Measurements from ENCODE around the gene MYO18B.

The MYO18B gene, protein sequence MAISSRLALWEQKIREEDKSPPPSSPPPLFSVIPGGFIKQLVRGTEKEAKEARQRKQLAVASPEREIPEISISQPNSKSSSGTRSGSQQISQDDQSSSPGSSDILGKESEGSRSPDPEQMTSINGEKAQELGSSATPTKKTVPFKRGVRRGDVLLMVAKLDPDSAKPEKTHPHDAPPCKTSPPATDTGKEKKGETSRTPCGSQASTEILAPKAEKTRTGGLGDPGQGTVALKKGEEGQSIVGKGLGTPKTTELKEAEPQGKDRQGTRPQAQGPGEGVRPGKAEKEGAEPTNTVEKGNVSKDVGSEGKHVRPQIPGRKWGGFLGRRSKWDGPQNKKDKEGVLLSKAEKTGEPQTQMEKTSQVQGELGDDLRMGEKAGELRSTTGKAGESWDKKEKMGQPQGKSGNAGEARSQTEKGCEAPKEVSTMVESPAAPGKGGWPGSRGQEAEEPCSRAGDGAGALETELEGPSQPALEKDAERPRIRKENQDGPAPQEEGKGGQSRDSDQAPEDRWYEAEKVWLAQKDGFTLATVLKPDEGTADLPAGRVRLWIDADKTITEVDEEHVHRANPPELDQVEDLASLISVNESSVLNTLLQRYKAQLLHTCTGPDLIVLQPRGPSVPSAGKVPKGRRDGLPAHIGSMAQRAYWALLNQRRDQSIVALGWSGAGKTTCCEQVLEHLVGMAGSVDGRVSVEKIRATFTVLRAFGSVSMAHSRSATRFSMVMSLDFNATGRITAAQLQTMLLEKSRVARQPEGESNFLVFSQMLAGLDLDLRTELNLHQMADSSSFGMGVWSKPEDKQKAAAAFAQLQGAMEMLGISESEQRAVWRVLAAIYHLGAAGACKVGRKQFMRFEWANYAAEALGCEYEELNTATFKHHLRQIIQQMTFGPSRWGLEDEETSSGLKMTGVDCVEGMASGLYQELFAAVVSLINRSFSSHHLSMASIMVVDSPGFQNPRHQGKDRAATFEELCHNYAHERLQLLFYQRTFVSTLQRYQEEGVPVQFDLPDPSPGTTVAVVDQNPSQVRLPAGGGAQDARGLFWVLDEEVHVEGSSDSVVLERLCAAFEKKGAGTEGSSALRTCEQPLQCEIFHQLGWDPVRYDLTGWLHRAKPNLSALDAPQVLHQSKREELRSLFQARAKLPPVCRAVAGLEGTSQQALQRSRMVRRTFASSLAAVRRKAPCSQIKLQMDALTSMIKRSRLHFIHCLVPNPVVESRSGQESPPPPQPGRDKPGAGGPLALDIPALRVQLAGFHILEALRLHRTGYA (N-terminal part only)

DNA sequence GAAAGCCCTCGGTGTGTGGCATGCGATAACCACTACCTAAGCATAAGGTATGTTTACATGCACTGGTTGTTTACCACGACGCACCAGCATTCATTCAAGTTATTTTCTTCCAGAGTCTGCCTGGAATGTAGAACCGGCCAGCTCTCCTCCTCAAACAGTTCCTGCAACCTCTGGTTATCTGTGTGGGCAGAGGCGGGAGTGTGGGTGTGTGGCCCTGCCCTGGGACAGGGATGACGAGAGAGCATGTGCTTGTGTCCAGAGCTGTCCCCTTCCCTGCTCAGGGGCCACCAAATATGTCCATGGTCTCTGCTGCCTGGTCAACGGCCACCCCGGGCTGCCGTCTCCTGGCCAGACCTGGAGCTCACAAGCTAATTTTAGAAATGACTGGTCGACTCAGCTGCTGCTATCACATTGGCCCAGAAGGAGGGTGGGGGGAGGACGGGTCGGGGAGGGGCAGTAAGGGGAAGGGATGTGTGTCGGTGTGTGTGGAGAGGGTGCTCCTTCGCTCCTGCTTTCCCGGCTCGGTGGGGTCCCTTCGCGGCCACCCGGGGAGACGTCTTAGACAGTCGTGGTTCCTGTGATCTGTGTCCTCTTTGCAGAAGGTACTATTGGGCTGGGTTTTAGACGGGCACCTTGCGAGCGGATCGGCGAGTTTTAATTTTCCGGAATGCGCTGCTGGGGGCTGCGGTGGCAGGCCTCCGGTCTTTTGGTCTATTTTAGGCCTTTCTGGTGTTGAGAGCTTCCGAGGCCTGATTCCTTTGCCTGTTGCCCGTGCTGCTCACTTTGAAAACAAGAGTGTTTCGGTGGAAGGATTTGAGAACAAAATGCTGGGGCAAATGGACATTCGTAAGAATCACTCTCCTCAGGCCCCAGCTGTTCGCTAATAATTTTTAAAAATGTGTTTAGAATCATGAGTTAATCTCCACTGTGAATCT lies at the start of gene MYO18B:
Gene MYO18B, plus strand, starts transcription at position 497 of the 935 bp plus-strand sequence. CDS start 18,905 bp downstream, outside the sequence.
- no peaks in the 10 kb centered on the region for H3K9me3 Mint-ChIP-seq
- no peaks in the 10 kb centered on the region for H3K36me3 Mint-ChIP-seq (ENCODE audit: low read depth)
- peaks cover 5% of the 10 kb centered on the region for H3K27me3 Mint-ChIP-seq
- no peak for DNase-seq
- no peak within 1 kb of the TSS for H3K27ac Mint-ChIP-seq
- H3K4me3 Mint-ChIP-seq, result no peak within 1 kb of the TSS
- peaks cover 22% of the 10 kb centered on the region for H3K4me1 Mint-ChIP-seq (ENCODE audit: low read depth)

DNA sequence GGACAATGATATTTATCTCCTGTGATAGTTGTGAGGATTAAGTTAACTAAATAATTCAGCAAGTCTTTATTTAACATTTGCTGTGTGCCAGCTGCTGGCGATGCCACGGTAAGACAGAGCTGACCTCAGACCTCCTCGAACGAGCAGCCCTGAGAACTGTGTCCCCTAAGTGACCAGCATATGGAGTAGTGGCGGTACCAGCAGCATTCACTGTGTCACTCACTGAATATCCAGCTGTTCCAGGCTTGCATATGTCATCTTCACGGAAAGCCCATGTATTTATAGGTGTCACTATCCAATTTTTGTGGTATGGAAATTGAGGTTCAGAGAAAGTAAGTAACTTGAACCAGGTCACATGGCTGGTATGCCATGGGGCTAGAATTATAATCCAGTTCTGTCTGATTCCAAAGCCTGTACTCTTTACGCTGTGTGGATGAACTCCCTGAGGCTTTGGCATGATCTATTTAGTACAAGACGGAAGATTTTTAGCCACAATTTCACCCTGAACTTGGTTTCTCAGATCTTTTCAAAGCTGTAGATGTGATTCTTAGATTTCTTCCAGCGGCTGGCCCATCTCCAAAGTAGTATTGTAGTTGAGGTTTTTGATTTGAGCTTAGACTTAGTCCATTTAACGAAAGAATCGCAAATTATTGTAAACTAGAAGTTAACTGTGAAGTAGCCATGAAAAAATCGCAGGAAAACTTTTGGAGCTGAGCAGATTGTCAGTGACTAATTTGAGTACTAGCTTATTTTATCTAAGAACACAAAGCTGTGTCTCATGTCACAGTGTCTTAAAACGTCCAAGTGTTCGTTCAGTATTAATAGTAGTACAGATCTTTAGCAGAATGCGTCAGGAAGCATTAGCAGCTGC lies 49.4 kb upstream of the MYO18B start:
- H3K4me1 Mint-ChIP-seq (ENCODE audit: low read depth), result no peaks in the 10 kb centered on the region
- no peak overlapping the region for H3K27ac Mint-ChIP-seq
- H3K36me3 Mint-ChIP-seq (ENCODE audit: low read depth), result no peaks in the 10 kb centered on the region
- H3K27me3 Mint-ChIP-seq, result no peaks in the 10 kb centered on the region
- DNase-seq, result no peak
- no peaks in the 10 kb centered on the region for H3K9me3 Mint-ChIP-seq
- H3K4me3 Mint-ChIP-seq, result no peak overlapping the region

DNA sequence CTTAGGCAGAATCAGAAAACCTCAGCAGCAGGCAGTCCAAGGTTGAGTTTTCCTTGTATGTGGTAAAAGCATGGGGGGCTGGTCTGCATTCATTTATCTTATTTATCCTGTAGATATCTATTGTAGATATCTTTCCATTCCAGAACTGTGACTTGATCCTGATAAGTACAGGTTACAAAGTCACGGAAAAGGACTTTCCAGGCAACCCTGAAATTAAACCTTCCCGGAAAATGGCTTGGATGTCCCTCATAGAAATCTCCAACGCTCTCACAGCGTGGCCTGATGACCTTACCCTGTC lies 48.8 kb upstream of the MYO18B start:
- Mint-ChIP-seq H3K27ac (no peak overlapping the region), H3K36me3 (ENCODE audit: low read depth) (no peaks in the 10 kb centered on the region)

DNA sequence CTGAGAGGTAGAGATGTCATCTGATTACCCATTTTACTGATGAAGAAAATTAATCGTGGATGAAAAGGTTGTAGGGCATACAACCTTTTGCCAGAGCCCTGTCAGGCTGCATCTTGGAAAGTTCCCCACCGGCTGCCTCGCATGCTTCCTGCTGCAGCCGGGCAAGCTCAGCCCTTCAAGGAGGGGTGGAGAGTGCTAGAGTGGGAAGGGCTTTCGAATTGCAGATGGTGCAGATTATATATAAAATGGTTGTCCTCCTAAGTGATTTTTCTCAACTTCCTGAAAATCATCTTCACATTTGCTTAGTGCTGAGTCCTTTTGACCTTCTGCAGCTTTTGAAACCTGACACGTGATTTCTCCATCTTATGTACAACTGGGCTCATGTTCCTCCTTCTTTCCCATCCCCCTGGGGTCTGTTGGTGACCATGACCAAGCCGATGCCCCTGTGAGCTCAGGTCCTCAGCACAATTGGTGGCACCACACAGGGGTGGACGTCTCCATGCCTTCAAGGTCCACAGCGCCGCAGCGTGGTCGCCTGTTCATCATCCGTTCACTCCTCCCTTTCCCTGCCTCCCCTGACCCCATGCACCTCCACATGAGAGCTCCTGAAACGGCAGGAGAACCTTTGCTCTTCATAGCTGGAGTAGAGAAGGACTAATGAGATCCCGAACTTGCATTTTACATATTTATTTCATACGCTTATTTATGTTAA lies 47.6 kb upstream of the MYO18B start:
- Mint-ChIP-seq H3K36me3 (ENCODE audit: low read depth) (no peaks in the 10 kb centered on the region), H3K4me1 (ENCODE audit: low read depth) (no peaks in the 10 kb centered on the region), H3K27ac (no peak overlapping the region), H3K4me3 (no peak overlapping the region), H3K27me3 (no peaks in the 10 kb centered on the region), H3K9me3 (no peaks in the 10 kb centered on the region)
- no peak for DNase-seq

More for the DNA sequence above, 48.8 kb upstream of the MYO18B start:
- Mint-ChIP-seq H3K4me3 (no peak overlapping the region), H3K9me3 (no peaks in the 10 kb centered on the region), H3K4me1 (ENCODE audit: low read depth) (no peaks in the 10 kb centered on the region), H3K27me3 (no peaks in the 10 kb centered on the region)
- DNase-seq, result no peak

DNA sequence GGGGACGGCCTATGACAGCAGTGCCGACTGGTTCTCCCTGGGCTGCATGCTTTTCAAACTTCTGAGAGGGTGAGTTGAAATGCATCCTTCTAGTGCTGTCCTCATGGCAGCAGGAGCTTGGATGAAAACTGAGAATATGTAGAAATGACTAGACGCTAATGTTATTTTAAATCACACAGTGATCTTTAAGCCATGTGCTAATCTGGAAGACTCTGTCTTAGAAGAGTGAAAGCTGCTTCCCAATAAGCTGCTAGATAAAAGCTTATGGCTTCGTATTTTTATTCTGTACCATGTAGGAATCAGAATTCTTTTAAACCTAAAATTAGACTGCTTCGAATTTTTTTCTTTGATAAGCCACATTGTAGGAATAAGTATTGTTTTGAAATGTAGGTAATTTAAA lies 46.8 kb upstream of the MYO18B start:
- no peaks in the 10 kb centered on the region for H3K36me3 Mint-ChIP-seq (ENCODE audit: low read depth)
- no peak for DNase-seq
- H3K4me3 Mint-ChIP-seq, result no peak overlapping the region
- H3K27ac Mint-ChIP-seq, result no peak overlapping the region
- no peaks in the 10 kb centered on the region for H3K9me3 Mint-ChIP-seq
- no peaks in the 10 kb centered on the region for H3K27me3 Mint-ChIP-seq
- no peaks in the 10 kb centered on the region for H3K4me1 Mint-ChIP-seq (ENCODE audit: low read depth)

DNA sequence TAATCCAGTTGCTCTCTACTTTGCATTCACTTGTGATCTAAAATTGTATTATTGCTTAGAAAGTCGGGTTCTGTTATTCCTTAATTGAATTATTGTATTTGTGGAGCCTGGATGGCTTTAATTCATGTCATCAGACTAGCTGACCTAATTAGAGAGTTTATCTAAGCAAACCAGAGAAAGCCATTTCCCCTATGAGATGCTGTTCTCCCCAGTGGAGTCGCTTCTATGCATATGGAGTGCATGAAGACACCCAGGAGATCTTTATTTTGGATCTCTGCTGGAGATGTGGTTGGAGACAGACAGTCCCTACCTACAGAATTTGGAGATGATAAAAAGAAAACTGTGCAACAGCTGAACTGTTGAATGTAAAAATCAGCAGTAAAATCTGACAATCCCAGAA lies 45.2 kb upstream of the MYO18B start:
- no peak overlapping the region for H3K4me3 Mint-ChIP-seq
- H3K36me3 Mint-ChIP-seq (ENCODE audit: low read depth), result no peaks in the 10 kb centered on the region

DNA sequence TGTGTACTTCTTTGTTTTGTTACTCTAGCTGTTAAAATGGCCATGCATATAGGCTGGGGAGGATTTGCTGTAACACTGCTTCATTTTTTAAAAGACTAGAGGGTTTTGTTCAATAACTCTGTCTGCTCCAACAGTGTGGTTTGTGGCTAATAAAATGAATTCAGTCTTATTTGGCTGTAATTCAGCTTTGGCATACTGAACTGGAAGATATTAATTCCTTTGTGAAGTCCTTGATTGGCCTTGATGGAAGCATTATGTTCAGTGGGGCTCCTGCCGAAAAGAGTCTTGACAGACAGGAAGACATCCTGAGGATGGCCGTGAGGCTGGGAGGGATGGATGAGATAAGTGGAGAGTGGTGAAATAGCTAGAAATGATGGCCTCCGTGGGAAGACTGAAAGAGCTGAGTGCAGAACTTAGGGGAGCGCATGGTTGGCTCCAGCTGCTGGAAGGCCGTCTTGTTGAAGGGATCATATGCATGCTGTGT lies 44.8 kb upstream of the MYO18B start:
- DNase-seq, result no peak
- Mint-ChIP-seq H3K4me3 (no peak overlapping the region), H3K9me3 (no peaks in the 10 kb centered on the region), H3K4me1 (ENCODE audit: low read depth) (no peaks in the 10 kb centered on the region), H3K27me3 (no peaks in the 10 kb centered on the region), H3K27ac (no peak overlapping the region), H3K36me3 (ENCODE audit: low read depth) (no peaks in the 10 kb centered on the region)

More for the DNA sequence above, 45.2 kb upstream of the MYO18B start:
- no peaks in the 10 kb centered on the region for H3K4me1 Mint-ChIP-seq (ENCODE audit: low read depth)
- no peak overlapping the region for H3K27ac Mint-ChIP-seq
- H3K27me3 Mint-ChIP-seq, result no peaks in the 10 kb centered on the region
- DNase-seq, result no peak
- H3K9me3 Mint-ChIP-seq, result no peaks in the 10 kb centered on the region

DNA sequence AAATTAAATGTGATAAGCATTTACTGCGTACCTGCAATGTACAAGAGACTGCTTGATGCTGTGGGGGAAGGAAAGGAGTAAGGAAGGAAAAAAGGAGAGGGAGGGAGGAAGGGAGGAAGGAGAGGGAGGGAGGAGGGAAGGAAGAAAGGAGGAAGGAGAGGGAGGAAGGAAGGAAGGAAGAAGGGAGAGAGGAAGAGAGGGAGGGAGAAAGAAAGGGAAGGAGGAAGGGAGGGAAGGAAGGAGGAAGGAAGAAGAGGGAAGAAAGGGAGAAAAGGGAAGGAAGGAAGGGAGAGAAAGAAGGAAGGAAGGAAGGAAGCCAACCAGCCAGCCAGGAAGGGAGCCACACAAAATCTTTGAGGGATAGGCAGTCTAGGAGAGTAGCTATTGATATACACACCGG lies 44.0 kb upstream of the MYO18B start:
- H3K27ac Mint-ChIP-seq, result no peak overlapping the region
- H3K36me3 Mint-ChIP-seq (ENCODE audit: low read depth), result no peaks in the 10 kb centered on the region

DNA sequence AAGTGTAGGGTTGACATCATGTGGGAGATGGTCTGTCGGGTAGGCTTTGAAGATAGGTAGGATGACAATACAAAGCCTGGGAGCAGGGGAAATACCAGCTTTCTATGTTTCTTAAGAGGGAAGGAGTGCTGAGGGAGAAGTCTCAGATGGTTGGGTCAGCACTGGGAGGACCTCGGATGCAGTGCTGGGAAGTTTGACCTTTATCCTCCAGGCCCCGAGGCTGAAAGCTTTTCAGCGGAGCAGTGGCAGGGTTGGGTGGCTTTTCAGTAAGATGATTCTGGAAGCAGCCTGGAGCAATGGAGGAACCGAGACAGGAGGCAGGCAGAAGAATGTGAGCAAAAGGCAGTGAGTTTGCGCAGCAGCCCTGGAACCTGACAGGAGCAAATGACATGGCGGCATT lies 43.5 kb upstream of the MYO18B start:
- Mint-ChIP-seq H3K4me3 (no peak overlapping the region), H3K27ac (peak overlapping the region; percentile 13)

More for the DNA sequence above, 44.0 kb upstream of the MYO18B start:
- H3K9me3 Mint-ChIP-seq, result no peaks in the 10 kb centered on the region
- peaks cover 6% of the 10 kb centered on the region for H3K4me1 Mint-ChIP-seq (ENCODE audit: low read depth)
- no peak for DNase-seq
- H3K4me3 Mint-ChIP-seq, result no peak overlapping the region
- H3K27me3 Mint-ChIP-seq, result no peaks in the 10 kb centered on the region

DNA sequence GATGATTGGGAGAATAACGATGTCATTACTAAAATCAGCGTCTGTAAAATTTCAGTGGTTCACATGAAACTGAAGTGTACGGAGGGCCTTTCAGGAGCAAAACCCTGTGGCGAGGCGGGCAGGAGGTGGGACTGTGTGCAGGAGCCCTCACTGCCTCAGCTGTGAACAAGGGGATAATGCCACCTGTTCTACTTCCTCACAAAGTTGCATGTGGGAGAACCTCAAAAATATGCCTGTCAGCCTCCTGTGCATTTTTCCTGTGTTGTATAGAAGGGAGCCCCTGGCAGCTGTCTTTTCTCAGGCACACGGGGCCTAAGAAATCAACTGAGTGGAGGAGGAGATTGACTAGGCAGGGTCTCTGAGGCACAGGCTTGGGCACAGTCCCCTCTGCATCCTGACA lies 43.0 kb upstream of the MYO18B start:
- no peaks in the 10 kb centered on the region for H3K36me3 Mint-ChIP-seq (ENCODE audit: low read depth)

More for the DNA sequence above, 43.5 kb upstream of the MYO18B start:
- Mint-ChIP-seq H3K27me3 (no peaks in the 10 kb centered on the region), H3K4me1 (ENCODE audit: low read depth) (peaks cover 10% of the 10 kb centered on the region), H3K9me3 (no peaks in the 10 kb centered on the region), H3K36me3 (ENCODE audit: low read depth) (no peaks in the 10 kb centered on the region)
- DNase-seq, result no peak

DNA sequence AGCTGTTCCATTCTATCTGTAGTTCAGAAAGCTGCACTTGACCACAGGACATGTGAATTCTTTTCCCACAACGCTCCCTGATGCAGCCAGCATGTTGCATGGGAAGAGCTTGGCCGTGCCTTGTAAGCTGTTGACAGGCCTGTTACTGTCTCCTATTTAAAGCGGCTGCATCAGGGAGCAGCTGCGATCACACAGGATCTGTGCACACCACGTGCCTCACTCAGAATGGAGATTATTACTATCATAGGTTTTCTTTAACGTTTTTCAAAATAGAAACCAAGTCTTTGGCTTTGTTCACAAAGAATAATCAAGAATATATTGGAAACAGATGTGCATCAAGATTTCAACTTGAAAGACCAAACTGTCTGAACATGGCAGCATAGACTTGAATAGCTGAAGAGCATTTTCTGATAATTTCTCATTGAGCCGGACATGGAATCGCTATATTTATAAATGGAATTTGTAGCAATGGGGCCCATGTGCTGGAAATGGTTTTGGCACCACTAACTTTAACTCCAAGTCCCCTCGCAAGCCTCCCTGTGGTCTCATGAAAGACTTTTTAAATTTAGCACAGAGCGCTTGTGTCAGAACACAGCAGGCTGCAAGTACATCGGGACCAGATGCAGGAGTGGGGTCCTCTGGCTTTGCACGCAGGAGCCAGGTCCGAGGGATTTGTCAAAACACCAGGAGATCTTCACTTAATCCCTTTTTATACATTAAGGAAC lies 40.8 kb upstream of the MYO18B start:
- H3K36me3 Mint-ChIP-seq (ENCODE audit: low read depth), result no peaks in the 10 kb centered on the region
- DNase-seq, result no peak
- H3K27ac Mint-ChIP-seq, result no peak overlapping the region
- H3K4me1 Mint-ChIP-seq (ENCODE audit: low read depth), result peaks cover 10% of the 10 kb centered on the region
- peaks cover 2% of the 10 kb centered on the region for H3K27me3 Mint-ChIP-seq
- H3K9me3 Mint-ChIP-seq, result no peaks in the 10 kb centered on the region
- no peak overlapping the region for H3K4me3 Mint-ChIP-seq

More for the DNA sequence above, 43.0 kb upstream of the MYO18B start:
- Mint-ChIP-seq H3K27ac (no peak overlapping the region), H3K9me3 (no peaks in the 10 kb centered on the region), H3K4me3 (no peak overlapping the region), H3K4me1 (ENCODE audit: low read depth) (peaks cover 10% of the 10 kb centered on the region), H3K27me3 (peaks cover 1% of the 10 kb centered on the region)
- DNase-seq, result no peak

DNA sequence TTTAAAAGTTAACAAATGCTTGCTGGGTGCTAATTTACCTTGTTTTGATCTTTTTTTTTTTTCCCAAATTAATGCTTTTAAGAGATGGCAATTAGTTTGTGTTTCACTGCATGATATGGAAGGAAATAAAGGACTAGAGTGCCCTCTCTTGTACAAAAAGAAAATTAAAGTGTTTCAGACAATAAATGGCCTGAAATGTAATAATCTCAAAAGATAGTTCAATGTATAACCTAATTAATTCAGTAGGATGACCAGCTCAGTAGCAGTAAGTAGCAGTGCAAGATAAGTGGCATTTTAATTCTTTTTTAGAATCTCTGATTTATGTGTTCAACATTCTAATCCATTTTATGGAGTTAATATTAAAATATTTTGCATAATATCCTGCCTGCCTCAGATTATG lies 39.9 kb upstream of the MYO18B start:
- Mint-ChIP-seq H3K9me3 (no peaks in the 10 kb centered on the region), H3K36me3 (ENCODE audit: low read depth) (no peaks in the 10 kb centered on the region), H3K27me3 (peaks cover 2% of the 10 kb centered on the region), H3K4me1 (ENCODE audit: low read depth) (peaks cover 10% of the 10 kb centered on the region), H3K4me3 (no peak overlapping the region), H3K27ac (no peak overlapping the region)
- no peak for DNase-seq
